Ovary (tissue), 3 donors: Measurements from ENCODE around the gene PCSK5.

Experiments
- EP300 ChIP-seq: sonication (generic); formaldehyde crosslinking; IDR thresholded peaks from one replicate; pipeline ENCODE4 v1.6.1; 2017; ENCODE audit warnings: antibody characterized with exemption
- TF ChIP-seq, protein P1 (sequence below), 3 donors: fragments of 450-650 bp in 2 of 3; fragments of 200-600 bp in 1 of 3; IDR thresholded peaks; one replicate each; pipeline versions ENCODE4 v1.5.1 to v1.8.0; 2016 to 2022; ENCODE audit warnings: antibody characterized with exemption in 3 of 3, mild to moderate bottlenecking in 1 of 3
- donor health status: DM: no; HTN: no; CAD: no.

DNA sequence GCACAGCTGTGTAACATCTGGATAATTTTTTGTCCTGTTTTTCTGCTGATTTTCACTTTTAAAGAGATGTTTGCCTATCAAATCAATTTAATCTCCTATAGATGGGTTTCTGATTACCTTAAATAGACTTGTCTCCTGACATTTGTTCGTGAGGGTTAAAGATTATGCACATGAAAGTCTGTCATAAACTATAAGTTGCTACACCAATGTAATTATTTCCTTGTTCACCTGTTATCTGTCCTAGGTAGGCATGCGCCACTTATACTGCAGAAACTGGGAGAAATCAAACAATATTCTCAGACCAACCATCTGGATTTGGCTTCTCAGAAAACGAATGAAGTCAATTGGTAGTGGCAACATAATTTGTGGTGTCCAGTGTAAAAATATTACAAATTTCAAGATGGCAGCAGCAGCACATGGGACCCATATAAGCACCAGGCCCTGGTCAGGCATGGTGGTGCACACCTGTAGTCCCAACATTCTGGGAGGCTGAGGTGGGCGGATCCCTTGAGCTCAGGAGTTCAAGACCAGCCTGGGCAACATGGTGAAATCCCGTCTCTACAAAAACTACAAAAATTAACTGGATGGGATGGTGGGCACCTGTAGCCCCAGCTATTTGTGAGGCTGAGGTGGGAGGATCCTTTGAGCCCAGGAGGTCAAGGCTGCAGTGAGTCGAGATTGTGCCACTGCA, 483.5 kb downstream of the PCSK5 start:
- TF ChIP-seq, protein P1, sequence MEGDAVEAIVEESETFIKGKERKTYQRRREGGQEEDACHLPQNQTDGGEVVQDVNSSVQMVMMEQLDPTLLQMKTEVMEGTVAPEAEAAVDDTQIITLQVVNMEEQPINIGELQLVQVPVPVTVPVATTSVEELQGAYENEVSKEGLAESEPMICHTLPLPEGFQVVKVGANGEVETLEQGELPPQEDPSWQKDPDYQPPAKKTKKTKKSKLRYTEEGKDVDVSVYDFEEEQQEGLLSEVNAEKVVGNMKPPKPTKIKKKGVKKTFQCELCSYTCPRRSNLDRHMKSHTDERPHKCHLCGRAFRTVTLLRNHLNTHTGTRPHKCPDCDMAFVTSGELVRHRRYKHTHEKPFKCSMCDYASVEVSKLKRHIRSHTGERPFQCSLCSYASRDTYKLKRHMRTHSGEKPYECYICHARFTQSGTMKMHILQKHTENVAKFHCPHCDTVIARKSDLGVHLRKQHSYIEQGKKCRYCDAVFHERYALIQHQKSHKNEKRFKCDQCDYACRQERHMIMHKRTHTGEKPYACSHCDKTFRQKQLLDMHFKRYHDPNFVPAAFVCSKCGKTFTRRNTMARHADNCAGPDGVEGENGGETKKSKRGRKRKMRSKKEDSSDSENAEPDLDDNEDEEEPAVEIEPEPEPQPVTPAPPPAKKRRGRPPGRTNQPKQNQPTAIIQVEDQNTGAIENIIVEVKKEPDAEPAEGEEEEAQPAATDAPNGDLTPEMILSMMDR (IDR thresholded peaks at IDR 0.05) = no peak
- no peak for TF ChIP-seq EP300
